ENCODE measurements around the gene FOSL2.
A peak's percentile ranks its signal among the peaks of the same experiment; 100 is the strongest.

FOSL2 gene

DNA sequence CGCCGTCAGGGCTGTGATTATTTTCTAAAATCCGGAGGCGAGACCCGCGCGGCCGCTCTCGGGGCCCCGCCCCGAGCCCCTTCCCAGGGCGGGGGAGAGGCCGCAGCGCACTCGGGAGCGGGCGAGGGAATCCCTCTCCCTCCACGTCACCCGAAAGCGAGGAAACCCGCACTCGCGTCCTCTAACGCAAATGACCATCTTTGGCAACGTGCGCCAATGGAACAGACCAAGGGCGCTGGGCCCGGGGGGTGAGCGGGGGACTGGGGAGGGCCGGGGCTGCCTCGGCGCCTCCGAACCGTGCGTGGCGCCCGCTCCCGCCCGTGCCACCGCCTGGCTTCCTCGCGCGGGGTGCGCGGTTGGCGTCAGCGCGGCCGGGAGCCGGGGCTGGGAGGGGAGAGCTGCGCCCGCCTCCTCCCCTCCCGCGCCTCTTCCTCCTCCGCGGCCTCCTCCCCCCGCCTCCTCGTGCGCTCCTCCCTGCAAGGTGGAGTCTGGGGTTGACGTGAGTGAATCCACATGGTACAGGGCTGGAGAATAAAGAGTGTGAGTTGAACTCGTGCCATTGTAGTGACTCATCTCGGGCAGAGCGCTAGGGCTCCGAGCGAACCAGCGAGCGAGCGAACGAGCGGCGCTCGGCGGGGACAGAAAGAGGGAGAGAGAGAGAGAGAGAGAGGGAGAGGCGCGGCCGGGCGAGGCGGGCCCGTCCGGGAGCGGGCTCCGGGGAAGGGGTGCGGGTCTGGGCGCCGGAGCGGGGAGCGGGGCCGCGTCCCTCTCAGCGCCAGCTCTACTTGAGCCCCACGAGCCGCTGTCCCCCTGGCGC lies at the start of gene FOSL2 (continued):
- TF ChIP-seq ZNF302 (tag by site-specific recombination; IDR thresholded peaks at IDR 0.05; ENCODE audit: low read depth) (no peak), SP3 (tag by site-specific recombination; IDR thresholded peaks at IDR 0.05) (peak; percentile 94), ZNF19 (tag by site-specific recombination; IDR thresholded peaks at IDR 0.05; ENCODE audit: low read depth) (no peak), ZNF529 (tag by site-specific recombination; IDR thresholded peaks at IDR 0.05; ENCODE audit: insufficient replicate concordance) (no peak), ZNF2 (tag by site-specific recombination; IDR thresholded peaks at IDR 0.05) (0 out of 2 replicates have a peak, but pooled peaks have one; percentile 24), ZNF629 (tag by site-specific recombination; IDR thresholded peaks at IDR 0.05) (peak; percentile 88), ZSCAN30 (tag by site-specific recombination; IDR thresholded peaks at IDR 0.05) (peak; percentile 34; the same call in 1 of the 2 replicates), ZNF596 (tag by site-specific recombination; IDR thresholded peaks at IDR 0.05) (peak; percentile 98), BCL11A (tag by site-specific recombination; IDR thresholded peaks at IDR 0.05; ENCODE audit: low read depth) (no peak; the same call in 1 of the 2 replicates), ZFP37 (tag by site-specific recombination; IDR thresholded peaks at IDR 0.05) (no peak), ZNF585B (tag by site-specific recombination; IDR thresholded peaks at IDR 0.05) (no peak), KLF16 (tag by site-specific recombination; IDR thresholded peaks at IDR 0.05) (peak; percentile 70; the same call in 1 of the 2 replicates), EGR2 (tag by site-specific recombination; IDR thresholded peaks at IDR 0.05; ENCODE audit: low read depth) (peak; percentile 82), KLF8 (tag by site-specific recombination; IDR thresholded peaks at IDR 0.05) (peak; percentile 94), ZNF600 (tag by site-specific recombination; IDR thresholded peaks at IDR 0.05) (peak; percentile 76)
- TF ChIP-seq, protein P1, sequence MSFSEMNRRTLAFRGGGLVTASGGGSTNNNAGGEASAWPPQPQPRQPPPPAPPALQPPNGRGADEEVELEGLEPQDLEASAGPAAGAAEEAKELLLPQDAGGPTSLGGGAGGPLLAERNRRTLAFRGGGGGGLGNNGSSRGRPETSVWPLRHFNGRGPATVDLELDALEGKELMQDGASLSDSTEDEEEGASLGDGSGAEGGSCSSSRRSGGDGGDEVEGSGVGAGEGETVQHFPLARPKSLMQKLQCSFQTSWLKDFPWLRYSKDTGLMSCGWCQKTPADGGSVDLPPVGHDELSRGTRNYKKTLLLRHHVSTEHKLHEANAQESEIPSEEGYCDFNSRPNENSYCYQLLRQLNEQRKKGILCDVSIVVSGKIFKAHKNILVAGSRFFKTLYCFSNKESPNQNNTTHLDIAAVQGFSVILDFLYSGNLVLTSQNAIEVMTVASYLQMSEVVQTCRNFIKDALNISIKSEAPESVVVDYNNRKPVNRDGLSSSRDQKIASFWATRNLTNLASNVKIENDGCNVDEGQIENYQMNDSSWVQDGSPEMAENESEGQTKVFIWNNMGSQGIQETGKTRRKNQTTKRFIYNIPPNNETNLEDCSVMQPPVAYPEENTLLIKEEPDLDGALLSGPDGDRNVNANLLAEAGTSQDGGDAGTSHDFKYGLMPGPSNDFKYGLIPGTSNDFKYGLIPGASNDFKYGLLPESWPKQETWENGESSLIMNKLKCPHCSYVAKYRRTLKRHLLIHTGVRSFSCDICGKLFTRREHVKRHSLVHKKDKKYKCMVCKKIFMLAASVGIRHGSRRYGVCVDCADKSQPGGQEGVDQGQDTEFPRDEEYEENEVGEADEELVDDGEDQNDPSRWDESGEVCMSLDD (tag by site-specific recombination; IDR thresholded peaks at IDR 0.05) = peak; percentile 76
- TF ChIP-seq, protein P2, sequence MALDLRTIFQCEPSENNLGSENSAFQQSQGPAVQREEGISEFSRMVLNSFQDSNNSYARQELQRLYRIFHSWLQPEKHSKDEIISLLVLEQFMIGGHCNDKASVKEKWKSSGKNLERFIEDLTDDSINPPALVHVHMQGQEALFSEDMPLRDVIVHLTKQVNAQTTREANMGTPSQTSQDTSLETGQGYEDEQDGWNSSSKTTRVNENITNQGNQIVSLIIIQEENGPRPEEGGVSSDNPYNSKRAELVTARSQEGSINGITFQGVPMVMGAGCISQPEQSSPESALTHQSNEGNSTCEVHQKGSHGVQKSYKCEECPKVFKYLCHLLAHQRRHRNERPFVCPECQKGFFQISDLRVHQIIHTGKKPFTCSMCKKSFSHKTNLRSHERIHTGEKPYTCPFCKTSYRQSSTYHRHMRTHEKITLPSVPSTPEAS (tag by site-specific recombination; IDR thresholded peaks at IDR 0.05) = 0 out of 2 replicates have a peak, but pooled peaks have one; percentile 9
- TF ChIP-seq, protein P3, sequence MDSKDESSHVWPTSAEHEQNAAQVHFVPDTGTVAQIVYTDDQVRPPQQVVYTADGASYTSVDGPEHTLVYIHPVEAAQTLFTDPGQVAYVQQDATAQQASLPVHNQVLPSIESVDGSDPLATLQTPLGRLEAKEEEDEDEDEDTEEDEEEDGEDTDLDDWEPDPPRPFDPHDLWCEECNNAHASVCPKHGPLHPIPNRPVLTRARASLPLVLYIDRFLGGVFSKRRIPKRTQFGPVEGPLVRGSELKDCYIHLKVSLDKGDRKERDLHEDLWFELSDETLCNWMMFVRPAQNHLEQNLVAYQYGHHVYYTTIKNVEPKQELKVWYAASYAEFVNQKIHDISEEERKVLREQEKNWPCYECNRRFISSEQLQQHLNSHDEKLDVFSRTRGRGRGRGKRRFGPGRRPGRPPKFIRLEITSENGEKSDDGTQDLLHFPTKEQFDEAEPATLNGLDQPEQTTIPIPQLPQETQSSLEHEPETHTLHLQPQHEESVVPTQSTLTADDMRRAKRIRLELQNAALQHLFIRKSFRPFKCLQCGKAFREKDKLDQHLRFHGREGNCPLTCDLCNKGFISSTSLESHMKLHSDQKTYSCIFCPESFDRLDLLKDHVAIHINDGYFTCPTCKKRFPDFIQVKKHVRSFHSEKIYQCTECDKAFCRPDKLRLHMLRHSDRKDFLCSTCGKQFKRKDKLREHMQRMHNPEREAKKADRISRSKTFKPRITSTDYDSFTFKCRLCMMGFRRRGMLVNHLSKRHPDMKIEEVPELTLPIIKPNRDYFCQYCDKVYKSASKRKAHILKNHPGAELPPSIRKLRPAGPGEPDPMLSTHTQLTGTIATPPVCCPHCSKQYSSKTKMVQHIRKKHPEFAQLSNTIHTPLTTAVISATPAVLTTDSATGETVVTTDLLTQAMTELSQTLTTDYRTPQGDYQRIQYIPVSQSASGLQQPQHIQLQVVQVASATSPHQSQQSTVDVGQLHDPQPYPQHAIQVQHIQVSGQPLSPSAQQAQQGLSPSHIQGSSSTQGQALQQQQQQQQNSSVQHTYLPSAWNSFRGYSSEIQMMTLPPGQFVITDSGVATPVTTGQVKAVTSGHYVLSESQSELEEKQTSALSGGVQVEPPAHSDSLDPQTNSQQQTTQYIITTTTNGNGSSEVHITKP (tag by site-specific recombination; IDR thresholded peaks at IDR 0.05) = peak; percentile 80
- TF ChIP-seq, protein P4, sequence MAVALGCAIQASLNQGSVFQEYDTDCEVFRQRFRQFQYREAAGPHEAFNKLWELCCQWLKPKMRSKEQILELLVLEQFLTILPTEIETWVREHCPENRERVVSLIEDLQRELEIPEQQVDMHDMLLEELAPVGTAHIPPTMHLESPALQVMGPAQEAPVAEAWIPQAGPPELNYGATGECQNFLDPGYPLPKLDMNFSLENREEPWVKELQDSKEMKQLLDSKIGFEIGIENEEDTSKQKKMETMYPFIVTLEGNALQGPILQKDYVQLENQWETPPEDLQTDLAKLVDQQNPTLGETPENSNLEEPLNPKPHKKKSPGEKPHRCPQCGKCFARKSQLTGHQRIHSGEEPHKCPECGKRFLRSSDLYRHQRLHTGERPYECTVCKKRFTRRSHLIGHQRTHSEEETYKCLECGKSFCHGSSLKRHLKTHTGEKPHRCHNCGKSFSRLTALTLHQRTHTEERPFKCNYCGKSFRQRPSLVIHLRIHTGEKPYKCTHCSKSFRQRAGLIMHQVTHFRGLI (tag by site-specific recombination; IDR thresholded peaks at IDR 0.05) = no peak
- TF ChIP-seq, protein P5, sequence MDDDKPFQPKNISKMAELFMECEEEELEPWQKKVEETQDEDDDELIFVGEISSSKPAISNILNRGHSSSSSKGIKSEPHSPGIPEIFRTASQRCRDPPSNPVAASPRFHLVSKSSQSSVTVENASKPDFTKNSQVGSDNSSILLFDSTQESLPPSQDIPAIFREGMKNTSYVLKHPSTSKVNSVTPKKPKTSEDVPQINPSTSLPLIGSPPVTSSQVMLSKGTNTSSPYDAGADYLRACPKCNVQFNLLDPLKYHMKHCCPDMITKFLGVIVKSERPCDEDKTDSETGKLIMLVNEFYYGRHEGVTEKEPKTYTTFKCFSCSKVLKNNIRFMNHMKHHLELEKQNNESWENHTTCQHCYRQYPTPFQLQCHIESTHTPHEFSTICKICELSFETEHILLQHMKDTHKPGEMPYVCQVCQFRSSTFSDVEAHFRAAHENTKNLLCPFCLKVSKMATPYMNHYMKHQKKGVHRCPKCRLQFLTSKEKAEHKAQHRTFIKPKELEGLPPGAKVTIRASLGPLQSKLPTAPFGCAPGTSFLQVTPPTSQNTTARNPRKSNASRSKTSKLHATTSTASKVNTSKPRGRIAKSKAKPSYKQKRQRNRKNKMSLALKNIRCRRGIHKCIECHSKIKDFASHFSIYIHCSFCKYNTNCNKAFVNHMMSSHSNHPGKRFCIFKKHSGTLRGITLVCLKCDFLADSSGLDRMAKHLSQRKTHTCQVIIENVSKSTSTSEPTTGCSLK (tag by site-specific recombination; IDR thresholded peaks at IDR 0.05) = no peak
- TF ChIP-seq, protein P6, sequence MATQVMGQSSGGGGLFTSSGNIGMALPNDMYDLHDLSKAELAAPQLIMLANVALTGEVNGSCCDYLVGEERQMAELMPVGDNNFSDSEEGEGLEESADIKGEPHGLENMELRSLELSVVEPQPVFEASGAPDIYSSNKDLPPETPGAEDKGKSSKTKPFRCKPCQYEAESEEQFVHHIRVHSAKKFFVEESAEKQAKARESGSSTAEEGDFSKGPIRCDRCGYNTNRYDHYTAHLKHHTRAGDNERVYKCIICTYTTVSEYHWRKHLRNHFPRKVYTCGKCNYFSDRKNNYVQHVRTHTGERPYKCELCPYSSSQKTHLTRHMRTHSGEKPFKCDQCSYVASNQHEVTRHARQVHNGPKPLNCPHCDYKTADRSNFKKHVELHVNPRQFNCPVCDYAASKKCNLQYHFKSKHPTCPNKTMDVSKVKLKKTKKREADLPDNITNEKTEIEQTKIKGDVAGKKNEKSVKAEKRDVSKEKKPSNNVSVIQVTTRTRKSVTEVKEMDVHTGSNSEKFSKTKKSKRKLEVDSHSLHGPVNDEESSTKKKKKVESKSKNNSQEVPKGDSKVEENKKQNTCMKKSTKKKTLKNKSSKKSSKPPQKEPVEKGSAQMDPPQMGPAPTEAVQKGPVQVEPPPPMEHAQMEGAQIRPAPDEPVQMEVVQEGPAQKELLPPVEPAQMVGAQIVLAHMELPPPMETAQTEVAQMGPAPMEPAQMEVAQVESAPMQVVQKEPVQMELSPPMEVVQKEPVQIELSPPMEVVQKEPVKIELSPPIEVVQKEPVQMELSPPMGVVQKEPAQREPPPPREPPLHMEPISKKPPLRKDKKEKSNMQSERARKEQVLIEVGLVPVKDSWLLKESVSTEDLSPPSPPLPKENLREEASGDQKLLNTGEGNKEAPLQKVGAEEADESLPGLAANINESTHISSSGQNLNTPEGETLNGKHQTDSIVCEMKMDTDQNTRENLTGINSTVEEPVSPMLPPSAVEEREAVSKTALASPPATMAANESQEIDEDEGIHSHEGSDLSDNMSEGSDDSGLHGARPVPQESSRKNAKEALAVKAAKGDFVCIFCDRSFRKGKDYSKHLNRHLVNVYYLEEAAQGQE (tag by site-specific recombination; IDR thresholded peaks at IDR 0.05) = no peak
- TF ChIP-seq, protein P7, sequence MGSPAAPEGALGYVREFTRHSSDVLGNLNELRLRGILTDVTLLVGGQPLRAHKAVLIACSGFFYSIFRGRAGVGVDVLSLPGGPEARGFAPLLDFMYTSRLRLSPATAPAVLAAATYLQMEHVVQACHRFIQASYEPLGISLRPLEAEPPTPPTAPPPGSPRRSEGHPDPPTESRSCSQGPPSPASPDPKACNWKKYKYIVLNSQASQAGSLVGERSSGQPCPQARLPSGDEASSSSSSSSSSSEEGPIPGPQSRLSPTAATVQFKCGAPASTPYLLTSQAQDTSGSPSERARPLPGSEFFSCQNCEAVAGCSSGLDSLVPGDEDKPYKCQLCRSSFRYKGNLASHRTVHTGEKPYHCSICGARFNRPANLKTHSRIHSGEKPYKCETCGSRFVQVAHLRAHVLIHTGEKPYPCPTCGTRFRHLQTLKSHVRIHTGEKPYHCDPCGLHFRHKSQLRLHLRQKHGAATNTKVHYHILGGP (tag by site-specific recombination; IDR thresholded peaks at IDR 0.05) = no peak

Measured in HEK293 (cell line).